DOHH2 (cell line): Measurements from ENCODE around the gene DUSP16.

ENCODE experiments used
- CTCF ChIP-seq: fragments of 200-600 bp; sonication (generic); IDR thresholded peaks from one replicate; pipeline ENCODE4 v1.5.1; 2014; ENCODE audit warnings: antibody characterized with exemption, mild to moderate bottlenecking, low read depth, low read length; ENCODE audit not compliant: poor library complexity, severe bottlenecking
- EZH2phosphoT487 ChIP-seq: fragments of 200-600 bp; sonication (generic); IDR thresholded peaks from 2 replicates; pipeline ENCODE4 v1.6.1; 2017; ENCODE audit warnings: borderline replicate concordance, mild to moderate bottlenecking, antibody characterized with exemption, low read length, moderate library complexity, mixed read lengths

GRCh38 chr12:12531194-12531593 lies 31.5 kb downstream of the DUSP16 start:
- no peak for TF ChIP-seq CTCF
- TF ChIP-seq EZH2phosphoT487 = no peak
